Parathyroid adenoma (tissue), 2 donors: ENCODE results near the gene KRTAP12-2.

Experiments used
- H2AFZ ChIP-seq: fragments of 300-600 bp; sonication (generic); one replicate; pipeline ENCODE4 v1.7.0; 2017; ENCODE audit warnings: antibody characterized with exemption, mild to moderate bottlenecking
- H3K27ac ChIP-seq: fragments of 300-600 bp; sonication (generic); one replicate; pipeline ENCODE4 v1.7.0; 2017
- H3K27me3 ChIP-seq: fragments of 300-600 bp; sonication (generic); one replicate; pipeline ENCODE4 v1.7.0; 2017; ENCODE audit warnings: low read length; ENCODE audit not compliant: control insufficient read depth, insufficient read depth
- H3K36me3 ChIP-seq: fragments of 300-600 bp; sonication (generic); one replicate; pipeline ENCODE4 v1.7.0; 2017; ENCODE audit warnings: low read length; ENCODE audit not compliant: control insufficient read depth, insufficient read depth
- H3K4me1 ChIP-seq: fragments of 300-600 bp; sonication (generic); one replicate; pipeline ENCODE4 v1.7.0; 2017; ENCODE audit warnings: control low read depth
- H3K4me2 ChIP-seq: fragments of 300-600 bp; sonication (generic); one replicate; pipeline ENCODE4 v1.7.0; 2017; ENCODE audit warnings: low read length
- H3K4me3 ChIP-seq: fragments of 300-600 bp; sonication (generic); one replicate; pipeline ENCODE4 v1.7.0; 2017; ENCODE audit warnings: low read depth, low read length
- H3K79me2 ChIP-seq: fragments of 300-600 bp; sonication (generic); one replicate; pipeline ENCODE4 v1.7.0; 2017; ENCODE audit warnings: control low read depth
- H3K9ac ChIP-seq: fragments of 300-600 bp; sonication (generic); one replicate; pipeline ENCODE4 v1.7.0; 2017; ENCODE audit warnings: mild to moderate bottlenecking
- H3K9me3 ChIP-seq: fragments of 300-600 bp; sonication (generic); one replicate; pipeline ENCODE4 v1.7.0; 2017; ENCODE audit warnings: low read length; ENCODE audit not compliant: control insufficient read depth
- CTCF ChIP-seq: fragments of 300-600 bp; sonication (generic); IDR thresholded peaks from one replicate; pipeline ENCODE4 v1.7.0; 2017; ENCODE audit warnings: antibody characterized with exemption, mild to moderate bottlenecking
- donor health status: primary hyperparathyroidism.

The KRTAP12-2 gene

GRCh38 chr21:44654576-44655175 is 12.1 kb downstream of the KRTAP12-2 start, which contains the start of gene KRTAP12-4:
Gene KRTAP12-4 (minus strand): TSS chr21:44654659. CDS start chr21:44654614, 45 bp downstream.
- H3K27me3 ChIP-seq, result no peaks in the 10 kb centered on the region
- H3K9ac ChIP-seq, result no peak within 1 kb of the TSS
- no peaks in the 10 kb centered on the region for H3K79me2 ChIP-seq
- no peak within 1 kb of the TSS for H3K4me2 ChIP-seq
- H2AFZ ChIP-seq, result no peak within 1 kb of the TSS
- H3K36me3 ChIP-seq, result no peaks in the 10 kb centered on the region
- no peaks in the 10 kb centered on the region for H3K4me1 ChIP-seq
- no peak within 1 kb of the TSS for H3K4me3 ChIP-seq
- no peak for TF ChIP-seq CTCF
- no peak within 1 kb of the TSS for H3K27ac ChIP-seq
- H3K9me3 ChIP-seq, result no peaks in the 10 kb centered on the region

DNA sequence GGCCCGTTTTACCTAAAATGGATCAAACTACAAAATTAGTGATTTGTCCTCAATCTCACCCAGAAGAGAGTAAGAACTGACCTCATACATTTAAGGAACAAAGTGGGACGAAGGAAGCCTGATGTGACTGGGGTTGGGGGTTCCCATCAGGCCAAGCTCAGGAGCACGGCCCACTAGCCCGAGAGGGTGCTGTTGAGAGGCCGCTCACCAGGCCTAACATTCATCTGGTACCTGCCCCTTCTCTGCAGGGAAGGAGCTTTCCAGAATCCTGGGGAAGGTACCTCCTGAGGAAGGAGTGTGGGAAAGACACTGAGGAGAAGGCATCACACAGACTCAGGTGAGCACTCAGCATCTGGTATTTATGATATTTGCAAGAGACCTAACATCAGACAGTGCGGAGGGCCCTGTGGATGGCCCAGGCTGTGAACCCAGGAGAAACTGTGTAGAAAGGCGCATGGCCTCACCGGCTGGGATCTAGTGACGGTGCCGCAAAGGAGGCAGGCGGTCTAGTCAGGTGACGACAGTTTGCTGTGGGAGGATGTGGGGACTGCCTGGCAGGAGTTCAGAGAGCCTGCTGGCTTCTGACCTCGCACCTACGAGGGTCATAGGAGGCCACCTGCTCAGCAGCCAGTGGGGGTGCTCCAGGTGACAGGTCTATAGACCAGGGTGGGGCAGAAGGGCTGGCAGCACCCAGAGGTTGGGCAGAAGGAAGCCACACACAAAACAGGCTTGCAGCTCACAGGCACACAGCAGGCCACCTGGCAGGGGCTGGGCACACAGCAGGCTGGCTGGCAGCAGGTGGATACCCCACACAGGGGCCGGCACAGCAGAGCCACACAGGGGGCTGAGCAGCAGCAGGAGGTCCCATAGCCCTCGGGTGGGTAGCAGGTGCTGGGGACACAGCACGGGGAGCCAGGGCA is 12.8 kb downstream of the KRTAP12-2 start:
- H3K79me2 ChIP-seq, result no peaks in the 10 kb centered on the region
- H3K27ac ChIP-seq, result no peak overlapping the region
- H3K4me2 ChIP-seq, result no peak overlapping the region
- H3K27me3 ChIP-seq, result no peaks in the 10 kb centered on the region
- no peak overlapping the region for H3K4me3 ChIP-seq
- H2AFZ ChIP-seq, result no peak overlapping the region
- H3K36me3 ChIP-seq, result no peaks in the 10 kb centered on the region
- no peaks in the 10 kb centered on the region for H3K9me3 ChIP-seq
- no peak overlapping the region for H3K9ac ChIP-seq
- TF ChIP-seq CTCF, result no peak
- H3K4me1 ChIP-seq, result no peaks in the 10 kb centered on the region

DNA sequence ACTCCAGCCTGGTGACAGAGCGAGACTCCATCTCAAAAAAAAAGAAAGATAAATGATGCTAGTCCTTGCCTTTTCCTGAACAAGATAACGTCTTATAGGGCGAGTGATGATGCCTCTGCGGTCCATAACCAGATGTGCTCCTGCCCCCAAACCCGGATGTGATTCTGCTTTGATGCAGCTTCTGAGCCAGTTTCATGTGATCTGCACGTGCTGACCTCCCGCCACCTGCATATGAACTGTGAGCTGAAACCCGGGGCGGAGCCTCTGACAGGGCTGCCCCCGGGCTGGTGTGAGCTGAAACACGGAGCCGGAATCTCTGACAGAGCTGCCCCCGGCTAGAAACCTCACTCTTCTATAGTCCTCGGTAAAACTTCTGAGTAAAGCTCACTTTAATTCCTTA is 13.6 kb downstream of the KRTAP12-2 start:
- Histone ChIP-seq H3K9me3 (no peaks in the 10 kb centered on the region), H3K79me2 (no peaks in the 10 kb centered on the region), H3K9ac (no peak overlapping the region), H3K4me3 (no peak overlapping the region), H3K36me3 (no peaks in the 10 kb centered on the region), H3K4me1 (no peaks in the 10 kb centered on the region), H3K4me2 (no peak overlapping the region), H2AFZ (no peak overlapping the region), H3K27me3 (no peaks in the 10 kb centered on the region), H3K27ac (no peak overlapping the region)
- TF ChIP-seq CTCF, result no peak

DNA sequence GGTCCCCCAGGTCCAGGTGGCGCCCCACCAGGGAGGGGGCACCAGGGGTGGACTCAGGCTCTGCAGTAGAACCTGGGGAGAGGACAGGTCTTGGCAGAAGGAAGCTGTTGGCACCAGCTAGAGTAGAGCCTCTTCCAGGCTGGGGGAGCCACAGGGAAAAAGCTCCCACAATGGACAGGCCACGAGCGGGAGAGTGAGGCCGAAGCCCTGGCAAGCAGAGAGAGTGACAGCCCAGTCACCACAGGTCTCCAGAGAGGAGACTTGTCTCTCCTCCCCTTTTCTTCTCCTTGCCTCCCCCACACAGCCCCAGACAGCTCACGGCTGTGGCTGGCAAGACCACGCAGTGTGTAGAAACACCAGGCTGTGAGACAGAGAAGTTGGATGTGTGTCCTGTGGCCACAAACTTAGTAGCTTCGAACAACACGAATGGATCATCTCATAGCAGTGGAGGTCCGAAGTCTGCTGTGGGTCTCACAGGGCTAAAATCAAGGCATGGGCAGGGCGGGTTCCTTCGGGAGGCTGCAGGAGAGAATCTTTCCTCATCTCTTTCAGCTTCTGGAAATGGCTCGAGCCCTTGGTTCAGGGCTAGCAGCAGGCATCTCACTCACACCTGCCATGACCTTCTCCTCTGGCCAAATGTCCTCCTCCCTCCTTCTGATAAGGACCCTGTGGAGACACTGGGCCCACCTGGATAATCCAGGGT is 15.6 kb downstream of the KRTAP12-2 start:
- H3K79me2 ChIP-seq, result no peaks in the 10 kb centered on the region
- H3K4me3 ChIP-seq, result no peak overlapping the region
- H3K9ac ChIP-seq, result no peak overlapping the region
- H3K27ac ChIP-seq, result no peak overlapping the region
- H3K9me3 ChIP-seq, result no peaks in the 10 kb centered on the region
- H3K4me1 ChIP-seq, result no peaks in the 10 kb centered on the region
- no peaks in the 10 kb centered on the region for H3K27me3 ChIP-seq
- H3K4me2 ChIP-seq, result no peak overlapping the region
- H3K36me3 ChIP-seq, result no peaks in the 10 kb centered on the region
- no peak overlapping the region for H2AFZ ChIP-seq
- no peak for TF ChIP-seq CTCF
